HG03039 (cell line): ENCODE data around the gene NID1.
"Not testable (repeated sequence)": the region's sequence is repeated elsewhere in the genome, so short reads cannot be mapped to it uniquely, and the experiment has no call there.

Source experiments
- ATAC-seq: cut with Tn5 transposase; IDR thresholded peaks from one replicate; pipeline ENCODE4 v1.9.1; 2021; ENCODE audit warnings: mild to moderate bottlenecking, moderate library complexity; ENCODE audit not compliant: unreplicated experiment

Gene NID1

GRCh38 chr1:235941876-235942624 lies 122.8 kb downstream of the NID1 start:
- ATAC-seq, result no peak

DNA sequence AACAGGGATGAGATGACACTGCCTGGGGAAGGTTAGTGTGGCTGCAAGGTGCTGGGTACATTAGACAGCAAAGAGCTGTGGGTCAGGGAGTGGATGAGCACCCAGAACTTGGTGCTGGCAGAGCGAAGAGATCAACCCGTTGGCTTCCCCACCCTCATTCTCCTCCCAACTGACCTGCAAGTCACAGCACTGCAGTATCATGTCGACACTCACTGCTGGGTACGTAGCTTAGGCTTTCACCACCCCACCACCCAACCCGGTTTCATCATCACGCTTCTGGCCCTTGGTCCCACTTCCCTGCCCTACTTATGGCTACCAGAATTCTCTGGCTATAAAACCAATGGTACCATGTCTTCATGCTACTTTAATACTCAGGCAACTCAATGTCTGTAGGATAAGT lies 124.6 kb downstream of the NID1 start:
- no peak for ATAC-seq

DNA sequence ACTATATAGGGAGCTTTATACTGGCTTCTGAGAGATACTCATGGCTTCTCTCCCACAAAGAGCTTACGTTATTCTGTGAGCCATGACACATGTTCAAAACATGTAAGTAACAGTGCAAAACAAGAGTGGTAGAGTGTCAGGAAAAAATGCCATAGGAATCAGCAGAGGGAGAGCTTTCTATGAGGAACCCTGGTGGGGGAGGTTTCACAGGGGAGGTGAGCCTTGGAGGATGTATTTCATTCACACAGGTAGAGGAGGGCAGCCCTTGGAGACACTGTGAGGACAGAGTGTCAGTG lies 125.5 kb downstream of the NID1 start:
- ATAC-seq, result no peak

- no peak for ATAC-seq
These were observed 126.0 kb downstream of the NID1 start for GRCh38 chr1:235938709-235939479.

GRCh38 chr1:235937123-235937522 lies 127.8 kb downstream of the NID1 start:
- ATAC-seq, result no peak

DNA sequence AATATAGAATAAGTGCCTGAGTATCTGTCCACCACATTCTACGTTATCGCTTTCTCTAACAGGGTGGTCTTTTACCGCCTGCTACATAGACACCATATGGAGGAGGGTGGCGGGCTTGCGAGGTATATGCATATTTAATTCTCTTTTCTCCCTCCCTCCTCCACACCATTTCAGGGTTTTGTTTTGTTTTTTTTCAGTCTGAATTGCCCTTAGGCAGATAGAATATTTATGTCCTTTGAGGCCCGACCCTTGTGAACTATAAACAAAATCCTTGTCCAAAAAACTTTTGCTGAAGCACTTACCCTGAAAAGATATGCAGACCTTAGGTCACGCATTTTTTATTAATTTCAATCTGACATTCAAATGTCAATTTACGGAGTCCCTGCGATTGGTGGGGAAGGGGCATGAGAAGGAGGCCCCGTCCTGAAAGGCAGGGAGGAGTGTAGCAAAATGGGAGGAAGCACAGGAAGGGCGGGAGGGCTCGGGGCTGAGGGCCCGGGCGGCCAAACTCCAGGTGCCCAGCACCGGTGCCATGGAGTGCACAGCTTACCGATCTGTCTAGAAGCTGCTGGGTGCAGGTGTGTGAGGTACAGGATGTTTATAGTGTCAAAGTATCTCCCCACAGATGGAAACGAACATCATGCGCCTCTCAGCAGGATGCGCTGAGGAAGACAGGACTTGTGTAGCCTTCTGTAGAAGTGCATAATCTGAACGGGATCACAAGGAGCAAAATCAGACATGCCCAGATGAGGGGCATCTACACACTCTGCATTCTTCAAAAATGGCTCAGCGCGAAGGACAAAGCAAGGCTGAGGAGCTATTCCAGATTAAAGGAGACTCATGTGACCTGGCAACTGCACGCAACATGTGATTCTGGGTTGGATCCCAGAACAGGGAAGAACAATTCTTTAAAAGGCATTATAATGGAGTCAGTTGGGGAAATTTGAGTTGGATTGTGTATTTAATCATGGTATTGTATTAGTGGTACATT lies 129.4 kb downstream of the NID1 start:
- no peak for ATAC-seq

GRCh38 chr1:235933766-235934116 lies 131.1 kb downstream of the NID1 start:
- ATAC-seq, result no peak

DNA sequence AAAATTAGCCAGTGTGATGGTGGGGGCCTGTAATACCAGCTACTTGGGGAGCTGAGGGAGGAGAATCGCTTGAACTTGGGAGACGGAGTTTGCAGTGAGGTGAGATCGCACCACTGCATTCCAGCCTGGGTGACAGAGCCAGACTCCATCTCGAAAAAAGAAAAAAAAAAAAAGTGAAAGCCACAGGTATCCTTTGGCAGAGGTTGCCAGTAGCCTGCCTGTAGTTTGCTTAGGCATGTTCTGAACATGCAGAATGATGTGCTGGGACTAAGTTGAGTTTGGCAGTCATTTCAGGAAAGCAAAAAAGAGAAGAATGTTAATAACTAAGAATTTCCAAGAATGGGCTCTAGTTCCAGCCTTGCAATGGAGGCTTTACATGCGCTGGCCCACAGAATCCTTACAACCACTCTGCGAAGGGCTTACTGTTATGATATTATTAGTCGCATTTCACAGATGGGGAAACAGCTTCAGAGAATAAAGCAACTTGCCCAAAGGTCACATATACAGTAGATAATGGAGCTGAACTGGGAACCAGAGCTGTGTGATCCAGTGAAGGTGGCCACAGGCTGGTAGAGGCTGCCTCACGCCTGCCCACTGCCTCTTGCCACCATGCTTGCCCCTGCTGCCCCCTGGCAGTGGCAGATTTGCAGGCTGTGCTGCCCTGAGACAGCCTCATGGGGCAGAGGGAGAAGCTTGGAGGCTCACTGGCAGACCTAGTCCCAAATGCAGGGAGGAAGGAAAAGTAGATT lies 131.7 kb downstream of the NID1 start:
- ATAC-seq, result no peak

GRCh38 chr1:235932090-235932510 lies 132.8 kb downstream of the NID1 start:
- ATAC-seq, result no peak

- ATAC-seq, result no peak
These were observed 133.6 kb downstream of the NID1 start for GRCh38 chr1:235931171-235931738.

DNA sequence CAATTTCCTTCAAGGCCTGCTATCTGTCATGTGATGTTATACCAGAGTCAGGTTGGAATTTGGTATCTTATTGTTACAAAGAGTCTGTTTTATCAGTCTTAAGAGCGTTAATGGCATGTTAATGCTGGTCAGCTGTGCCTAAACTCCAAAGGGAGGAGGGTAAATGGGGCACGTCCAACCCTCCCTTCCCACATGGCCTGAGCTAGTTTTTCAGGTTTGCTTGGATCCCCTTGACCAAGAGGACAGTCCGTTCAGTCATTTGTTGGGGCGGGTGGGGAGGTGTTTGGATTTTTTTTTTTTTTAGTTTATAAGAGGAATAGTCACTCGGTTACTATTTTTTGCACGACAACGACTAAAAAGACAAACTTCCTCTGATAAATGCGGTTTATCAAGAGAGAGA lies 134.3 kb downstream of the NID1 start:
- no peak for ATAC-seq

DNA sequence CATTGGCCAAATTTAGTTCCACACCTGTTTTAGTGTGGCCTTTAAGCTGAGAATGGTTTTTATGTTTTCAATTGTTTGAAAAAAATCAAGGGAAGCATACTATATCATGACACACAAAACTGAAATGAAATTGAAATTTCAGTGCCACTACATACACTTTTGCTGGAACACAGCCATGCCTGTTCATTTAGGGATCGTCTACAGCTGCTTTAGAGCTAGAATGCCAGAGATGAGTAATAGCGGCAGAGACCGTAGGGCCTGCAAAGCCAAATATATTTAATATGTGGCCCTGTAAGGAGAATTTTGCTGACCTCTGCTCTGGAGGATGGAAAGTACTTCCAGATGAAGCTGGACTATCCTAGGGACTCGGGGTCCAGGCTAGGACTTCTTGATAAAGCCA lies 135.7 kb downstream of the NID1 start:
- no peak for ATAC-seq

DNA sequence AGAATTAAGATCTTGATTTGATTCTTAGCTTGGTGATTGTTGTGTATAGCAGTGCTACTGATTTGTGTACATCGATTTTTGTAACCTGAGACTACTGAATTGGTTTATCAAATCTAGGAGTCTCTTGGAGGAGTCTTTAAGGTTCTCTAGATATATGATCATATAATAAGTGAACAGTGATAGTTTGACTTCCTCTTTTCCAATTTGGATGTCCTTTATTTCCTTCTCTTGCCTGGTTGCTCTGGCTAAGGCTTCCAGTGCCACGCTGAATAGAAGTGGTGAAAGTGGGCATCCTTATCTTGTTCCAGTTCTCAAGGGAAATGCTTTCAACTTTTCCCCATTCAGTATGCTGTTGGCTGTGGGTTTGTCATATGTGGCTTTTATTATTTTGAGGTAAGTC lies 136.7 kb downstream of the NID1 start:
- ATAC-seq, result no peak

- not testable (repeated sequence) for ATAC-seq
These were observed 137.3 kb downstream of the NID1 start for GRCh38 chr1:235927551-235927950.
